Activated CD4-positive, alpha-beta T cell treated with anti-CD3 and anti-CD28 coated beads, Interleukin-2, amount 50 U/mL, for 48 hours (primary cell): ENCODE data around the gene FANCC.
"Not testable (repeated sequence)": the region's sequence is repeated elsewhere in the genome, so short reads cannot be mapped to it uniquely, and the experiment has no call there.

ENCODE experiments used
- DNase-seq, 2 experiments: peaks; one replicate each; pipeline ENCODE4 v3.0.0-alpha.2; 2020

Gene FANCC

DNA sequence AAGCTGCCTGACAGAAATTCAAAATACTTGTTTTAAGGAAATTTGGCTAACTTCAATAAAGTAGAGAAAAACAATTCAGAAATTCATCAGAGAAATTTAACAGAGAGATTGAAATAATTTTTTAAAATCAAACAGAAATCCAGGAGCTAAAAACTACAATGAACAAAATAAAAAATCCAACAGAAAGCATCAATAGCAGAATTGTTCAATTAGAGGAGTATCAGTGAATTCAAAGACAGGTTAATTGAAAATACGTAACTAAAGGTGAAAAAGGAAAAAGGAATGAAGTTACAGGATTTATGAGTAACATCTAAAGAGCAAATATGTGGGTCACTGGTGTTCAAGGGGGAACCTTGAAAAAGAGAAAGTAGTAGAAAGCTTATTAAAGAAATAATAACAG is 36.8 kb downstream of the FANCC start:
- no peak for DNase-seq

DNA sequence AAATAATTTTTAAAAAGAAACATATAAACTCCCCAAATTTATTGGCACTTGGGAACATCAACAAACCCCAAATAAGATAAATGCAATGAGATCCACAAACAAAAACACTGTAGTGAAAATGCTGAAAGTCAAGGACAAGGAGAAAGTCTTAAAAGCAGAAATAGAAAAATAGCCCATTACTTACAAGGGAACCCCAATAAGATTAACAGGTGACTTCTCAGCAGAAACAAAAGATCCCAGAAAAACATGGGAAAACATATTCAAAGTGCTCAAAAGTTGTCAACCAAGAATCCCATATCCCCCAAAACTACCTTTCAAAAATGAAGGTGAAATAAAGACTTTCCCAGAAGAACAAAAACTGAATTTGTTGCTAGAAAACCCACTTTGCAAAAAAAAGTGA is 40.0 kb downstream of the FANCC start:
- no peak for DNase-seq

DNA sequence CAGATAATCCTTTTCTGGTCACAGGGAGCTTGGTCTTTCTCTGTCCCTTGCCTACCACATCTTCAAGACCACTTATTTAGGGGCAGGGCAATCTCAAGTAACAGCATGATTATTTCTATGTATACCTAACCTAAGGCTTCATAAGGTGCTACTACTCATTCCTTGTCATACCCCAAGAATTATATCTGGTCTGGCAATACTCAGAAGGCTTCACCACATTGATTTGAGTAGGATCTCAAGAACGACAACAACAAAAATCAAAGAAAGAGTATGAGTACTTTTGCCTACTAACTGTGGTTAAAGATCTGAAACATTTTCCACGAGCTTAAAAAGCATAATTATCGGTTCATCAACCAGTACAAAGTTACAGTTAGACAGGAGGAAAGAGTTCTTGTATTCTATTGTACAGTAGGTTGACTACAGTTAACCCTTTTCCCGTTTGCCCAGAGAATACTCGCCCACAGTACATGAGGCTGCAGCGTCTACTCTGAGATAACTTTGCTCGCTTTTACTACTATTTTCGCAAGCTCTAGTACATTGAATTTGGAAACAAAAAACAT is 41.0 kb downstream of the FANCC start:
- DNase-seq: no peak

DNA sequence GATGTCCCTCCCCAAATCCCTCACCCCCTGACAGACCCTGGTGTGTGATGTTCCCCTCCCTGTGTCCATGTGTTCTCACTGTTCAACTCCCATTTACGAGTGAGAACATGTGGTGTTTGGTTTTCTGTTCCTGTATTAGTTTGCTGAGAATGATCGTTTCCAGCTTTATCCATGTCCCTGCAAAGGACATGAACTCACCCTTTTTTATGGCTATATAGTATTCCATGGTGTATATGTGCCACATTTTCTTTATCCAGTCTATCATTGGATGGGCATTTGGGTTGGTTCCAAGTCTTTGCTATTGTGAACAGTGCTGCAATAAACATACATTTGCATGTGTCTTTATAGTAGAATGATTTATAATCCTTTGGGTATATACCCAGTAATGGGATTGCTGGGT is 43.3 kb downstream of the FANCC start:
- not testable (repeated sequence) for DNase-seq

DNA sequence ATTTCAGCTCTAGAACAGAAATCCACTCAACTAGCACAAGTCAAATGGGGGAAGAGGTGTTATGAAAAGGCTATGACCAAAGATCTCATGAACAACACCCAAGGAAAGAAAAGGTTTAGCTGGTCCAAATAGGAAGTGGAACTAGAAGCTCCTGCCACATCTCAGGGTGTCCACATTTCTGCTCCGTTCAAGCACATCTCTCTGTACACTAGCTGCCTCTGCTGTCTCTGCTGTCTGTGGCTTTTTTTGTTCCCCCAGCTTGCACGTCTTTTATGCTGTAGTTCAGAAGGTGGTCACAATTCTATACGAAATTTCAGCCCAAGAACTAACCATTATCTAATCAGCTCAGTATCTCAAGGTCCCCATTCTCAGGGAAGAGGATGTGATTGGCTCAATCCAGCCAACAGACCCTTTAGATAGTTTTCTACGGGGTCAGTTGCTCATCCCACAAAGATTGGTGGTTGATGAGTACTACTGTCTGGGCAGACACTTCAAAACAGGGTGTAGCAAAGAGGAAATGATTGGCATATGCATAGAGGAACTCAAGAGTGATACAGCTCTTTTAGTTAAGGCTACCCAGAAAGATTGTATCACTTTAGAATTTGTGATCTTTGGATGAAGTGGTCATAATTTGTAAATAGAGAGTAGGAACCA is 44.0 kb downstream of the FANCC start:
- no peak for DNase-seq

DNA sequence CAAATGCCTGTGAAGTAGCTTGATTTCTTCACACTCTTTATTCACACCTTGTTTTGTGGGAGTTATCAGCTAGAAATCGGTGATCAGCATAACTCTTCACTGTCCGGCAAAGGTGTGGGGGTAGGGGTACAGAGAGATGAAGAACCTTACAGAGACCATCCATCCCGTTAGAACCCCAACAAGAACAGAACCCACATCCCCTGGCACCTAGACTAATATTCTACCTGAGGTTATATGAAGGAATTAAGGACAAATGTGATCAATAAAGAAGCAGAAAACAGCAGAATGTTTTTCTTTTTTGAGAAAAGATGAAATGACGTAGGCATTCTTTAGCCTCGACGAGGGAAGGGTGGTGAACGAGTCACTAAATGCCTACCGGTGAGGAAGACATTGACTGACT is 44.7 kb downstream of the FANCC start:
- DNase-seq: no peak

DNA sequence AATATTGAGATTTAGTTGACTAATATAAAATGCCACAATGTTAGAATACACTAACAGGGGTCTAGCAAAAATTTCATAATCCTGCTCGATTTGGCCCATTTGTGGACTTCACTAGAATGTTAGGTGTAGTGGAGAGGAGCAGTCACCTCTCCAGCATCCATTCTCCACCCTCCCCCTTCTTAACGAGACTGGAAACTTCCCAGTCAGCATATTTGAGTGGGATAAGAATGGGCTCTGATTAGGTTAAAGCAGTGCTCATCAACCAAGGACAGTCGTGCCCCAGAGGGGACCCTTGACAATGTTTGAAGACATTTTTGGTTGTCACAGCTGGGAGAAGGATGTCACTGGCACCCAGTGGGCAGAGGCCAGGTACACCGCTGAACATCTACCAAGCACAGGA is 46.7 kb downstream of the FANCC start:
- DNase-seq: no peak

DNA sequence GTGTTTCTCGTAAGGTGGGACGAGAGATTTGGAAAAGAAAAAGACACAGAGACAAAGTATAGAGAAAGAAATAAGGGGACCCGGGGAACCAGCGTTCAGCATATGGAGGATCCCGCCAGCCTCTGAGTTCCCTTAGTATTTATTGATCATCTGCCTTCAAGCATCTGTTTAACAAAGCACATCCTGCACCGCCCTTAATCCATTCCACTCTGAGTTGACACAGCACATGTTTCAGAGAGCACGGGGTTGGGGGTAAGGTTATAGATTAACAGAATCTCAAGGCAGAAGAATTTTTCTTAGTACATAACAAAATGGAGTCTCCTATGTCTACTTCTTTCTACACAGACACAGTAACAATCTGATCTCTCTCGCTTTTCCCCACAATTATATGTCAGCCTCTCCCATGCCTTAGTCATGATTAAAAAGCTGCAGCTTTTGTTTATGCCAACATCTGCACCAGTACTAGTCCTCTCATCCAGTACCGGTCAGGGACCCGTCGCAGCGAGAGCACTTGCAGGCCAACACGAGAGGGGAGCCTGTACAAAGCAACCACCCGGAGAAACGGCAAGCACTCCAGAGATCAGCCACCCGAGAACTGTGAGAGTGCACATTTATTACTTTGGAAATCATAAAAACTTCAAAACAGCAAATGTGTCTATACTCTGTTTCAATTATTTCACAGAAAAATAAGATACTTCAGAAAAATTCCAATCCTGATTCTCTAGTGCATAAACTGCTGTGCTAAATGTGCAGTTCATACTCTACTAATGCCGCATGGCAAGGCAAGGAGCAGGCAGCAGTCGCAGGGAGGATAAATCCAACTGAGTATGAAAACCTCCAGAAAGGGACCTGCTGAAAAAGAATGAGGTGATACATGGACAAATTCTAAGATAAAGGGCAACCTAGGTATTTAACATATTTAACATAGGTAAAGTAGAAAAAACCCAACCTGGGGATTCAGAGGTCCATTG is 47.4 kb downstream of the FANCC start:
- not testable (repeated sequence) for DNase-seq

DNA sequence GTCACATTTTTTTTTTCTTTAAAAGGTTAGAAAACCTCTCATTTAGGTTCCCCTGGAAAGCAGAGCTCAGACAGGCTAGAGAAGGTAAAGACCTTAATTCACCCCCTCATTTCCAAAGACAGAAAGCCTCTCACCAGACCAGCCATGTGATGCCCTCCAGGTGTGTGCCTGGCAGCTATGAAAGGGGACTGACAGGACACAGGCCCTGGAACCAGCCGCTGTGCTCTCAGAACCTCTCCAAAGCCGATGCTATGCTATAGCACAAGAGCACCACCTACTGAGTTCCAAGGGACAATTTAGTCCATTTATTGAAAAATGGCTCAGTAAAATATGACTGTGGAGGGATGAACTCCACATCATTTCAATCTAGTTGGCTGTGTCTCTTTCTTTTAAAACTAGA is 48.8 kb downstream of the FANCC start:
- DNase-seq: no peak

DNA sequence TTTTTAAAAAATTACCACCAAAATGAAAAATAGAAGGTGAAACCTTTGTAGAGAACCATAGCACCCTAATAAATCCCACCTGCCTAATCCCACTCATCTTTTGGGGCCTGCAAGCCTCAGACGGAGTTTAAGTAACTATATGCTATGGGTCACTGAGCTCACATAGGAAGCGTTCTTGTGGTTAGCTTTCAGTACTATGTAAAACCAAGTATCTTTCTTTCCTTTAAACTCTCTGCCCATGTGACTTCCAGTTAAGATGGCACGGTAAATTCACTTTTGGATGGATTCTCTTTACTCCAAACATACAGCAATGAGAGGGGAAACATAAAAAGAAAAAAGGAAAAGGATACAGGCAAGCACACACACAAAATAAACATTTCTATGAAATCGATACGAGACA is 50.9 kb downstream of the FANCC start:
- no peak for DNase-seq

DNA sequence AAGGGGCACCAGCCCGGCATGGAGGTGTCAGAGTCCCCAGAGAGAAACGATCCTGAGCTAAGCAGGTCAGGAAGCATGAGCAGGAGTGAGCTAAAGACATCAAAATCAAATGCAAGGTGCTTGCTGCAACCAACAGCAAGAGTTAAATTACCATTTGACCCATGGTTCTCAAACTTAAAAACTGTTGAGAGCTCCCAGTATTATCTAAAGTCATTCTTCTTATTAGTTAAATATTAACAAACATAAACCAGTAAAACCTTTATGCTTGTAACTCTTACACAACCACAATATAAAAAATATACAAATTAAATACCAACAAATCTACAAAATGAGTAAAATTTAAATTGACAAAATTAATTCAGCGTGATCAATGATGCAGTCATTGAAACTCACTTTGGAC is 51.5 kb downstream of the FANCC start:
- DNase-seq: no peak

DNA sequence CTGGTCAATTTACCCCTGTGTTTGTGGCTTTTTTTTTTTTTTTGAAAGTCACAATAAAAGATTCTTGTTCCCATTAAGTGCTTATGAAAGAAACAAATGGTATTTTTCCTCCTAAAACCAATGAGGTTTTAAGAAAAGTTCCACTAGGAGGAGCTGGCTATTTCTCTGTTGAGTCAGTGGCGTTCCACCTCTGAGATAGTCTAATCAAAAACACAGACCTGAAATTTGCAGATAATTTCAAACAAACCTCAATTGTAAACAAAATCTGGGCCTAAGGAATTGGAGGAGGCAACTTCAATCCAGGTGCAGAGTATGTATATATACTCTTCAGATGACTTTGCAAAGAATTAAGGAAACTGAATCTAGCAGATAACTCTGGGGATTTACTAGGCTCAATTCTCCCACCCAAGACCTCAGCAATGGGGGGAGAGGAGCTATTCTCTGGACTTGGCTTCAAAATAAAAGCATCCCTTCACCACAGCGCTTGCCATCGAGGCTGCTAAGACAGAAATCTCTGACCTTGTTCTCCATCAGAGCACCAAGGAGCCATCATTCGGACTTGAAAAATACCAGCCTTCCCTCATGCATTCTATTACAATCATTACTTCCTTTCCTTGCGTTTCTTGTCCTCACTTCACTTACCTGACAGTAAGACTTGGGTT is 52.4 kb downstream of the FANCC start:
- no peak for DNase-seq

DNA sequence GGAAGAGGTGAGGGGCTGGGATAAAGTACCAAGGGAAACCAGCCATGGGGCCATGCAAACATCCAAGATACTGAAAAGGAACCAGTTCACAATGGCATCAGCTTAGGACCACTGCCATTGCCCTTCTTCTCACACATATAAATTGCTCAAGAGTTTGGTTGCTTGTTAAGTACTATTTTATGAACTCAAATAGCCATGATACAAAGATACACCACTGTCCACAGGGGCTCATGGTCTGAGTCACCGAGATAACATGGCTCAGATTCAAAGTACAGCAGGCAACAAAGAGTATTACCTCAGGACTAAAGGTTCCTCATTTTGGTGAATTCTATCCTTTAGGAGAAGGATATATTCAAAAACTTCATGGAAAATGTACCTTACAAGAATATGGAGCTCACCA is 55.6 kb downstream of the FANCC start:
- DNase-seq: no peak

DNA sequence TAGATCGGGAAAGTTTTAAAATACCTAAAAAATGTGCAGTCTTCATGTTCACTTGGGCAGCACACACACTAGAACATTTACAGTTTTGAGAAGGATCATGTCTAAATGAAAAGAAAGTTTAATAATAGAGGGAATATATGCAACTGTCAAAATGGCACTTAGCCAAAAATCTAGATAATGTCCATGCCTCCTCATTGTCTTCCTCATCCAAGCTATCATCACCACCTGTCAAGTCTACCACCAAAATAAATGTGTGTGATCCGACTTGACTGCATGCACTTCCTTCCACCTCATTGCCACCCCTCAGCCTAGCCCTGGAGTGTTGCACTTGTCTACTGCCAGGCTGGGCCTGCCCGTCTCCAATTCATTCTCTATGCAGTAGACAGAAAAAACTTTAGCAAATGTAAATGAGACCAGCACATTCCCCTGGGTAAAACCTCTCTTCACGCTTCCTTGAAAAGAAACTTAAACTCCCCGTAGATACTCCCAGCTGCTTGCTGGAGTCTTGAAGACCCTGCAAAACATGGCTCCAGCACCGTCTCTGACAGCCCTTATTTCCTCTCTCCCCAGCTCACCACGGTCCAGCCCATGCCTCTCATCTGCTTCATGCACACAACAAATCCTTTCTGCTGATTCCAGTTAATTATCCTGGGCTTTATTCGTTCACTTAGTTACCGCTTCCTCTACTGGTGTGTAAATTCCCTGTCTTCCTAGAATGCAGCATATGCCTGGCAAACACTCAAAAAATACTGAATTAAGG is 66.9 kb downstream of the FANCC start:
- DNase-seq: no peak

DNA sequence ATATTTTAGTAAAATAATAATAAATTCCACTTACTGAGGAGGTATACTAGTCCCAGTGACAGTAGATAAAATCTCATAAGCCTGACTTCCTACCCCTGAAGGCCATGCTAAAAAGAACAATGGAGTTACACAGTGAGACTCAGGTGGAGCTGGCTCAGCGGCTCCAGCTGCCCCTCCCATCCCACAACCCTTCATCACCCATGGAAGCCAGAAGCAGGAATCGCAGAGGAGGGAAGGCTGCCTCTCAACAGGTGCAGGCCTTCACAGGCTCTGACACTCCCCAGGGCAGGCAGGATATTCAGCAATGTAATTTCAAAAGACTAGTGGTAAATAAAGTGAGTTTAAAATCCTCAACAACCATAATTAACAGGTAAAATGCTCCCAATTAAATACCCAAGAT is 67.5 kb downstream of the FANCC start:
- no peak for DNase-seq

DNA sequence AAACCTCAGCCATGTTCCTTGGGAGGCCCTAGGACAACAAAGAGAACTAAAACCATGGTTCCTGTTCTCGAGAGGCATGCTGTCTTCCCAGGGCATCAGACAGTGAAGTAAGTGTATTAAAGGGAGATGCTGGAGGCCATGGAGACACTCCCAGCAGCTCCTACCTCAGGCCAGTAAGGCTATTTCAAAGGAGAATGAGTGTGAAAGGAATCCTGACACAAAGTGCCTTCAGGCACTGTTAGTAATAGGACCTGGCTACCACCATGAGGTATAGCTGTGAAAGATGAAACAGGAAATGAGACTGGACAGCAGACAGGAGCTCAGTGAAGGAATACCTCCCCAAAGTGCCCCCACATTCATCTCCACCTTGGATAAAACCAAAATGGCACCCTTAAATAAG is 71.0 kb downstream of the FANCC start:
- DNase-seq: no peak

DNA sequence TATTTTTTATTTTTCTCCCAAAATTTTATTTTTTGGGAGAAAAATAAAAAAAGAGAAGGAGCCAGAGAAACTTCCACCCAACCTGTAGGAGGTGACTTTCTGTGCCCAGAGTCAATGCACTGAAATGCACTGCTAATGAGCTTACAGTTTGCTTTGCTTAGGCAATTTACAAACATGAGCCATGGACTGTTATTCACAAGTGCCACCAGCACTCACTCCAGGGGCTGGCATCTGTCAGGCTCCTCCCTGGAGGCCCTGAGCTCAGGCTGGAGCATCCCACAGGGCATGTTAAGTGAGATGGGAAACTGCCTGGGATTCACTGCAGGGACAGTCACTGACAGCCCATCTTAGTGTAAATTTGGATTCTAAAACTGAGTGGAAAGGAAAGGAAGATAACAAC is 74.9 kb downstream of the FANCC start:
- no peak for DNase-seq

DNA sequence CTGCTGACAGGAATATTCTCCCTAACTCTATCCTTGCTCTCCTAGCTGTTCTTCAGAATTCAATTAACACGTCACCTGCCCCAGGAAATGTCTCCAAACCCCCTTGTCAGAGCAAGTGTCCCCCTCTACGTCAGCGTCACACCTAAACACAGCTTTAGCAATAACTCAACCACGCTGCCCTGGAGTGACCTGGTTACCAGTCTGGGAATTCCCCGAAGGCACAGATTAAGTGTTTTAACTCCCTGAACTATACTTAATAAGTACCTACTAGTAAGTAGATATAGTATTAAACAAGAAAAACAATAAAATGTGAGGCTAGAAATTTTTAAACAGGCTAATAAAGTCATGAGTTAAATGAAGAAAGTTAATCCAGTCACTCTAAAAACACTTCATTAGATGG is 78.4 kb downstream of the FANCC start:
- no peak for DNase-seq

DNA sequence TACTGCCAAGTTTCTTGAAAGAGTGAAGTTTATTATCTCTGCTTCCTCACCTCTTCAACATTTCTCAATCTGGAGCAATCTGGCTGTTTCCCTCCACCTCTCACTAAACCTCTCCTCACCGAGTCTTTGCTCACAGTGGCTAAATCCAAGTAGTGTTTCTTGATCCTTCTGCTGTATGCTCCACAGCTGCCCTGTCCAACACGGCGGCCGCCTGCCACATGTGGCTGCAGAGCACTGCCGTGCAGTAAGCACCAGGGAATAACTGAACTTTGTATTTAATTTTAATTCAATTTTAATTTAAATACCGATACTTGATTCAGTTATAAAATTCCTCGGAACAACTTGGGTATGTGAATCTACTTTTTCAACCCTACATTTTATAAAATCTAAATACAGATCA is 80.2 kb downstream of the FANCC start:
- no peak for DNase-seq

DNA sequence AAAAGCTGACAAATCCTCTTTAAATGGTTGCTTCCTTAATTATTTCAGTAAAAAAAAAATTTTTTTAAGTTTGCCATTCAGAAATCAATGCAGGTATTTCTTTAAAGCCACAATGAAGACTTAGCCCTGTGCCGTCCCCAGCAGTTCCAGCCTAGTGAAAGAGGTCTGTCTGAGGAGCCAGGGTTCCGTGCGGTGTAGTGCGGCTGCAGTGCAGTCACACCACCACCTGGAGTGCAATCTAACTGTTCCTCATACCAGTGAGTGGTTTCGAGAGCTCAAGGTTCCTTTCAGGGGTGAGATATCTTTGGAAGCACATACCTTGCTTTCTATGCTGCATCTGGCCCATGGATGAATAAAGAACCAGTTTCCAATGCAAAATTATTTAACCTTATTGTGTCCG is 87.5 kb downstream of the FANCC start:
- no peak for DNase-seq

DNA sequence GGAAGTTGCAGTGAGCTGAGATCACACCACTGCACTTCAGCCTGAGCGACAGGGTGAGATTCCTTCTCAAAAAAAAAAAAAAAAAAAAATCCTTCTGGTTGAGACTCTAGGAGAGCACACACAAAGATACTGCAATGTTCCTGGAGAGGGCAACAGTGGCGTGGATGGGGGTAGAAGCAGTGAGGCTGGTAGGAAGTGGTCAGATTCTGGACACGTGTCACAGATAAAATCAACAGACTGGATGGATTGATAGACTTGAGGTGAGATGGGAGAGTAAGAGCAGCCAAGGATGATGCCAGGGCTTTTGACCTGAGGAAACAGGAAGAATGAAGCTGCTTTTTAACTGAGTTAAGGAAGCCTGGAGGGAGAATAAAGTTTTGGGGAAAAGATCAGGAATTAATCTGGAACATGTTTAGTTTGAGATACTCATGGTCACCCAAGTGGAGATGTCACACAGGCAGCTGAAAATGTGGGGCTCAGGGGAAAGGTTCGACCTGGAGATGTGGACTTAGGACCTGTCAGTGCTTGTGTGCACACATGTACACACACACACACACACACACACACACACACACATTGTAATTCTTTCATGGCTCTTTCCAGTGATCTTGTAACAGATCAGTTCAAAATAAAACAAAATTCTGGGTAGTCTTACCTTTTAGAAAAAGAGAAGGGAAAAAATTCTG is 88.1 kb downstream of the FANCC start:
- DNase-seq: no peak

DNA sequence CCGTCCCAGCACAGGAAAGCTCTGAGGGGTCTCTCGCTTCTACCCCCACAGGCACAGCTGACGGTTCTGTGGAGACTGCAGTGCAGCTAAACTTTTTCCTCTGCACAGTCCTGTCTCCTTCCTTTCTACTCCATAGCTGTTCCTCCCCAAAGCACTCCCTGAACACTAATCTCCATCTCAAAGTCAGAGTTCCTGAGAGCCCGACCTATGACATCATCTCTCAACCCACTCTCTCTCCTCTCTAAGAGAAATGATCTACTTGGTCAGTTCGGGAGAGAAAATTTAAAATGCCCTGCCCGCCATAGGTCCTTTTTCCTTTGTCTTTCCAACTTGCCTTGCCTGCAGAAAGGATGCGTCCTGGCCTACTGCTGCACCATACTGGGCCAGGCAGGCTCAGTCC is 90.6 kb downstream of the FANCC start:
- DNase-seq: no peak
